ENCODE data around the gene CBFA2T2.
"Not testable (repeated sequence)": the region's sequence is repeated elsewhere in the genome, so short reads cannot be mapped to it uniquely, and the experiment has no call there.

CBFA2T2 gene

GRCh38 chr20:33482581-33482980 lies 7.3 kb upstream of the CBFA2T2 start:
- no peaks in the 10 kb centered on the region for H3K36me3 ChIP-seq (ENCODE audit: insufficient read depth, low read length)
- no peaks in the 10 kb centered on the region for H3K4me1 ChIP-seq (ENCODE audit: insufficient read depth, low read length)
- H3K27me3 ChIP-seq (ENCODE audit: insufficient read depth, low read length, poor library complexity), result no peaks in the 10 kb centered on the region
- H3K9me3 ChIP-seq (ENCODE audit: insufficient read depth, low read length, severe bottlenecking), result no peaks in the 10 kb centered on the region
- no peaks in the 10 kb centered on the region for H4K20me1 ChIP-seq (ENCODE audit: insufficient read depth, low read length)
- no peaks in the 10 kb centered on the region for H3K79me2 ChIP-seq (ENCODE audit: insufficient read depth, low read length)
- TF ChIP-seq, protein P1, sequence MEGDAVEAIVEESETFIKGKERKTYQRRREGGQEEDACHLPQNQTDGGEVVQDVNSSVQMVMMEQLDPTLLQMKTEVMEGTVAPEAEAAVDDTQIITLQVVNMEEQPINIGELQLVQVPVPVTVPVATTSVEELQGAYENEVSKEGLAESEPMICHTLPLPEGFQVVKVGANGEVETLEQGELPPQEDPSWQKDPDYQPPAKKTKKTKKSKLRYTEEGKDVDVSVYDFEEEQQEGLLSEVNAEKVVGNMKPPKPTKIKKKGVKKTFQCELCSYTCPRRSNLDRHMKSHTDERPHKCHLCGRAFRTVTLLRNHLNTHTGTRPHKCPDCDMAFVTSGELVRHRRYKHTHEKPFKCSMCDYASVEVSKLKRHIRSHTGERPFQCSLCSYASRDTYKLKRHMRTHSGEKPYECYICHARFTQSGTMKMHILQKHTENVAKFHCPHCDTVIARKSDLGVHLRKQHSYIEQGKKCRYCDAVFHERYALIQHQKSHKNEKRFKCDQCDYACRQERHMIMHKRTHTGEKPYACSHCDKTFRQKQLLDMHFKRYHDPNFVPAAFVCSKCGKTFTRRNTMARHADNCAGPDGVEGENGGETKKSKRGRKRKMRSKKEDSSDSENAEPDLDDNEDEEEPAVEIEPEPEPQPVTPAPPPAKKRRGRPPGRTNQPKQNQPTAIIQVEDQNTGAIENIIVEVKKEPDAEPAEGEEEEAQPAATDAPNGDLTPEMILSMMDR (IDR thresholded peaks at IDR 0.05; ENCODE audit: borderline replicate concordance, extremely low read depth, low read length, poor library complexity, severe bottlenecking), result no peak
- no peak for TF ChIP-seq EZH2 (IDR thresholded peaks at IDR 0.05; ENCODE audit: borderline replicate concordance, low read depth, low read length, severe bottlenecking)
- no peak overlapping the region for H3K4me2 ChIP-seq (ENCODE audit: insufficient read depth, low read length)
- no peak for DNase-seq
- H3K9ac ChIP-seq (ENCODE audit: low read depth, low read length), result no peak overlapping the region
- no peak overlapping the region for H3K4me3 ChIP-seq (ENCODE audit: low read depth in 1 of 2, low read length in 2 of 2)
- H3K27ac ChIP-seq (ENCODE audit: low read length), result no peak overlapping the region
- no peak for ATAC-seq (ENCODE audit: insufficient read depth, low read depth)
- peak overlapping the region; percentile 7; the same call in 1 of the 2 replicates for H2AFZ ChIP-seq (ENCODE audit: low read depth, low read length)

DNA sequence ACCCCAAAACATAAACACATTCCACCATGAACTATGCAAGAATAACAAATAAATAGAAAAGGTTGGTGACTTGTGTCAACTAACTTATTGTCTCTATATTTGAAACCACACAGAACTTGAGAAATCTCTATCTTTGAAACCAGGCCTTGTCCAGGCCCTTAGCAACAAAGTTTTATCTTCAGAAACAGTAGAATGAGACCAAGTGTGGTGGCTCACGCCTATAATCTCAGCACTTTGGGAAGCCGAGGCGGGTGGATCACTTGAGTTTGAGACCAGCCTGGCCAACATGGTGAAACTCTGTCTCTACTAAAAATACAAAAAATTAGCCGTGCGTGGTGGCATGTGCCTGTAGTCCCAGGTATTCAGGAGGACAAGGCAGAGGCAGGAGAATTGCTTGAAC lies 6.7 kb upstream of the CBFA2T2 start:
- not testable (repeated sequence) for H3K4me3 ChIP-seq (ENCODE audit: low read depth in 1 of 2, low read length in 2 of 2); H3K4me1 ChIP-seq (ENCODE audit: insufficient read depth, low read length); H3K27ac ChIP-seq (ENCODE audit: low read length); H3K79me2 ChIP-seq (ENCODE audit: insufficient read depth, low read length); H3K9me3 ChIP-seq (ENCODE audit: insufficient read depth, low read length, severe bottlenecking); H3K4me2 ChIP-seq (ENCODE audit: insufficient read depth, low read length); H3K36me3 ChIP-seq (ENCODE audit: insufficient read depth, low read length); DNase-seq; H3K9ac ChIP-seq (ENCODE audit: low read depth, low read length); H4K20me1 ChIP-seq (ENCODE audit: insufficient read depth, low read length); H3K27me3 ChIP-seq (ENCODE audit: insufficient read depth, low read length, poor library complexity); ATAC-seq (ENCODE audit: insufficient read depth, low read depth)
- H2AFZ ChIP-seq (ENCODE audit: low read depth, low read length), result peak overlapping the region; percentile 7; the same call in 1 of the 2 replicates

GRCh38 chr20:33488201-33488600 lies 1.7 kb upstream of the CBFA2T2 start:
- no peak for TF ChIP-seq EZH2 (IDR thresholded peaks at IDR 0.05; ENCODE audit: borderline replicate concordance, low read depth, low read length, severe bottlenecking)
- TF ChIP-seq, protein P1 (IDR thresholded peaks at IDR 0.05; ENCODE audit: borderline replicate concordance, extremely low read depth, low read length, poor library complexity, severe bottlenecking), result no peak
- H3K4me1 ChIP-seq (ENCODE audit: insufficient read depth, low read length), result peaks cover 26% of the 10 kb centered on the region
- H3K36me3 ChIP-seq (ENCODE audit: insufficient read depth, low read length), result peaks cover 1% of the 10 kb centered on the region; the same call in 1 of the 2 replicates
- no peak overlapping the region for H3K4me3 ChIP-seq (ENCODE audit: low read depth in 1 of 2, low read length in 2 of 2)
- 0 out of 2 replicates have a peak overlapping the region, but pooled peaks have one; percentile 13 for H3K9ac ChIP-seq (ENCODE audit: low read depth, low read length)
- H4K20me1 ChIP-seq (ENCODE audit: insufficient read depth, low read length), result peaks cover 3% of the 10 kb centered on the region; the same call in 1 of the 2 replicates
- DNase-seq (no peak), ATAC-seq (ENCODE audit: insufficient read depth, low read depth) (no peak)
- no peaks in the 10 kb centered on the region for H3K9me3 ChIP-seq (ENCODE audit: insufficient read depth, low read length, severe bottlenecking)
- no peak overlapping the region for H3K4me2 ChIP-seq (ENCODE audit: insufficient read depth, low read length)
- H2AFZ ChIP-seq (ENCODE audit: low read depth, low read length), result no peak overlapping the region; the same call in 1 of the 2 replicates
- no peaks in the 10 kb centered on the region for H3K27me3 ChIP-seq (ENCODE audit: insufficient read depth, low read length, poor library complexity)
- no peak overlapping the region for H3K27ac ChIP-seq (ENCODE audit: low read length)
- peaks cover 32% of the 10 kb centered on the region for H3K79me2 ChIP-seq (ENCODE audit: insufficient read depth, low read length)

- H3K36me3 ChIP-seq (ENCODE audit: insufficient read depth, low read length); H3K9me3 ChIP-seq (ENCODE audit: insufficient read depth, low read length, severe bottlenecking); H4K20me1 ChIP-seq (ENCODE audit: insufficient read depth, low read length); DNase-seq; H3K27me3 ChIP-seq (ENCODE audit: insufficient read depth, low read length, poor library complexity); ATAC-seq (ENCODE audit: insufficient read depth, low read depth): not testable (repeated sequence)
- Histone ChIP-seq H2AFZ (ENCODE audit: low read depth, low read length) (peak overlapping the region; percentile 89), H3K9ac (ENCODE audit: low read depth, low read length) (peak overlapping the region; percentile 74), H3K27ac (ENCODE audit: low read length) (peak overlapping the region; percentile 84), H3K4me1 (ENCODE audit: insufficient read depth, low read length) (peaks cover 26% of the 10 kb centered on the region), H3K79me2 (ENCODE audit: insufficient read depth, low read length) (peaks cover 38% of the 10 kb centered on the region), H3K4me3 (ENCODE audit: low read depth in 1 of 2, low read length in 2 of 2) (peak overlapping the region; percentile 35 to 74; a peak in 3 of 4 replicates), H3K4me2 (ENCODE audit: insufficient read depth, low read length) (peak overlapping the region; percentile 75)
Measured at GRCh38 chr20:33488661-33489494, 1.0 kb upstream of the CBFA2T2 start.

Data from DND-41 (cell line).